MG63 (cell line): ENCODE measurements around the gene FARS2. TPM values are rescaled to one million over a fixed set of nuclear protein-coding genes. Genes with fewer than 3 reads are reported as not detected.

Source experiments
- DNase-seq: peaks from one replicate; pipeline ENCODE4 v3.0.0-alpha.2; 2020
- H3K27me3 ChIP-seq: fragments of 250-450 bp; sonication (Bioruptor Pico); 2 replicates; pipeline ENCODE4 v1.5.1; 2020; ENCODE audit warnings: mild to moderate bottlenecking, moderate library complexity
- H3K36me3 ChIP-seq: fragments of 250-450 bp; sonication (Bioruptor Pico); 2 replicates; pipeline ENCODE4 v1.5.1; 2020; ENCODE audit warnings: mild to moderate bottlenecking, moderate library complexity
- H3K4me3 ChIP-seq: fragments of 250-450 bp; sonication (Bioruptor Pico); 2 replicates; pipeline ENCODE4 v1.5.1; 2020; ENCODE audit warnings: mild to moderate bottlenecking, moderate library complexity
- H3K9me3 ChIP-seq: fragments of 250-450 bp; sonication (Bioruptor Pico); 2 replicates; pipeline ENCODE4 v1.5.1; 2020; ENCODE audit warnings: mild to moderate bottlenecking, moderate library complexity
- total RNA-seq: library from RNA; depleted of rRNA; stranded (reverse); fragments of >200 nt; shearing (Covaris generic); gene quantifications from 2 replicates; pipeline ENCODE4 v1.2.3, GENCODE V29; 2014; ENCODE audit warnings: low replicate concordance

Gene FARS2
- total RNA-seq, 1 experiment from 2014 or later, result 17.3 TPM

DNA sequence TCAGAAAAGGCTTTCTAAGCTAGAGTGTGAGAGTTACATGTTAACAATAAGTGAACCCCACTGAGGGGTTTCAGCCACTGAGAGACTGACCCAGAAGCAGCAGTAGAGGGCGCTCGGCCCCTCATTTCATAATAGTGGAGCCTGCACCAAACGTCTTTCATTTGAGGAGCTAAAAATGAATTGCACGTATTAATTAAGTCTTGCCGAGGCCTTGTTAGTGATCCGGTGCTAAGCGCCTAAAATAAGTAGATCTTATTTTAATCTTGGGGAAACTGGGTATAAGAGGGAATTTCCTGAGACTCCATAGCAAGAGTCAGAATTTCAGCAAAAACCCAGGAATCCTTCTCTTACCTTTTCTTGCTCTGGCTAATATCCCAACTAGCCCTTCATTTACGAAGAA, 209.7 kb downstream of the FARS2 start:
- H3K36me3 ChIP-seq, result no peaks in the 10 kb centered on the region
- no peaks in the 10 kb centered on the region for H3K9me3 ChIP-seq
- DNase-seq, result peak; percentile 32
- H3K27me3 ChIP-seq, result no peaks in the 10 kb centered on the region; the same call in 1 of the 2 replicates
- no peak overlapping the region for H3K4me3 ChIP-seq

DNA sequence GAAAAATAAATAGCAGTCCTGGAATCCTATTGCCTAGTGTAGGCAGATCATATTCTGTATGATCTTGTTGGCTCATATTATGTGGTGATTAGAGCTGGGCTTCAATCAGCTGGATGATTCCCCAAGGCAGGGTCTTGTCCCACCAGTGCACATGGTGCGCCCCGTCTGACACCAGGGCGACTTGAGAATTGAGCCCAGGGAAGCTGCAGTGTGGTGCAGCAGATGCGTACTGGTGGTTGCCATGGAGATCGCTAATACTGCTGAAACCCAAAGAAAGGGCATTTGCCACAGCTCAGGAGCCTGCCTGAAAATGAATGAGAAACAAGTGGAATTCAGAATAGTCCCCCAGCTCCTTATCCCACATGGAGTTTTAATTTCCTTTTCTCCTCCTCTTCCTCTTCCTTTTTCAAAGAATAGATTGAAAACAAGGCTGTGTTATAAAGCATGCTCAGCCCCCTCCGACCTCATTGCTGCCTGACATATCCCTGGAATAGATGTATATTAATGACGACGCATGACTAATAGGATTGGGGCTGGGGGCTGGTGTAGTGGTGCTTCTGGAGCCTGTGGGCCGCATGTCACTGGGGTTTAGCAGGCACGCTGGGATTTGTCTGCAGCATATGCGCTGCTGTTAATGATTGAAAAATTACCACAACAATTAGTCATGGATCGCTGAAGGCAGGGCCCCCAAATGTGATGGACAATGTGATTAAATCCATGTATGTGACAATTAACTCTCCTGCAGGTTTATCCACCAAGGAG, 210.5 kb downstream of the FARS2 start:
- no peaks in the 10 kb centered on the region for H3K36me3 ChIP-seq
- no peak overlapping the region for H3K4me3 ChIP-seq
- H3K9me3 ChIP-seq, result no peaks in the 10 kb centered on the region
- H3K27me3 ChIP-seq, result no peaks in the 10 kb centered on the region; the same call in 1 of the 2 replicates
- no peak for DNase-seq

DNA sequence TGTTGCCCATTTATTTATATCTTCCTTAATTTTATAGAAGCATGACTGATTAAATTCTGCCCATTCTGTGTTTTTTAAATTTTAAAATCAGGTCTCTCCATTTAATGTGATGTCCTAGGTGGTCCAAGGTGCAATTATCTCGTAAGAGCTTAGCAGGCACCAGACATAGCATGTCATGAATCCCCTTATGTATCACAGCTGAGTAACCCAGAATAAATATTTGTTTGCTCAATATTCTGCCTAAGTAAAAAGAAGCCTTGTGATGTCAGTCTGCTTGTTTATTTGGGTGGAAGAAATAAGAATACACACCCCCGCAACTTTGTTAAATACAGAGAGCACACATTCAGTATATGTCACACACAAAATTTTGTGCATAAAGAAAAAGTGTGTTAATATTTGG, 211.3 kb downstream of the FARS2 start:
- H3K36me3 ChIP-seq, result no peaks in the 10 kb centered on the region
- no peaks in the 10 kb centered on the region for H3K9me3 ChIP-seq
- no peak overlapping the region for H3K4me3 ChIP-seq
- no peak for DNase-seq
- no peaks in the 10 kb centered on the region; the same call in 1 of the 2 replicates for H3K27me3 ChIP-seq

DNA sequence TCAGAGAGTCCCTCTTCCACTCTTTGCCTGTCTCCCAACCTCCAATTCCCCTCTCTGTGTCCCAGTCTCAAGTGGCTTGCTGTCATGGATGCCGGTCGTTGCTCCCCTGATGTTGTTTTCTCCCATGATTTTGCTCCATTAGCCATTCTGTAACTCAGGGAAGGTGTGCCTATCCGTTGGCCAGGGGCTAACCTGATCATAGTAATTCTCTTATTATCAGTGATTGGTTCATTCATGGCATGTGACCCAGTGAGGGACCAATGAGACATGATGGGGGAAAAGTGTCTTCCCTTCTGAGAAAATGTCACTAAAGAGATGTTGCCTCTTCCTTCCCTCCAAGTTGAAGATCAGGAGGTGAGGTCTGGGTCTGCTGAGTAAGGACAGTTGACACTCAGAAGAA, 214.5 kb downstream of the FARS2 start:
- H3K36me3 ChIP-seq, result no peaks in the 10 kb centered on the region
- no peaks in the 10 kb centered on the region for H3K9me3 ChIP-seq
- no peaks in the 10 kb centered on the region for H3K27me3 ChIP-seq
- H3K4me3 ChIP-seq, result no peak overlapping the region
- DNase-seq, result no peak

DNA sequence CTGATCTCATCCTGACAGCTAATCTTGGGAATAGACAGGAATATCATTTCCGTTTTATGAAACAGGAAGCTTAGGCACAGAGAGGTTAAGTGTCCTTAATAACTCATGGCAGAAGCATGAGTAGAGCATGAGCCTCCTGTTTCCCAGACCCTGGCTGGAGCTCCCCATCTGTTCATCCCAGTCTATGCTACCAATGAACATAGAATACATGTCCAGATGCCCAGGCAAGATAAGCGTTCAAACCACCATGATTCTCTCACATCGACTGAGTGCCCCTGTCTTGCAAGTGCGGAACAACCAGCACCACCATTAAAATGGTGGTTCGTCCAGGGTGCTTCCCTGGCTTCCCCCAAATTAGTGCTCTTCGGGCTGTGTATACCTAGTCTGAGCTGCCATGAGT, 217.1 kb downstream of the FARS2 start:
- no peaks in the 10 kb centered on the region for H3K36me3 ChIP-seq
- no peak for DNase-seq
- H3K9me3 ChIP-seq, result no peaks in the 10 kb centered on the region
- no peaks in the 10 kb centered on the region for H3K27me3 ChIP-seq
- no peak overlapping the region for H3K4me3 ChIP-seq

DNA sequence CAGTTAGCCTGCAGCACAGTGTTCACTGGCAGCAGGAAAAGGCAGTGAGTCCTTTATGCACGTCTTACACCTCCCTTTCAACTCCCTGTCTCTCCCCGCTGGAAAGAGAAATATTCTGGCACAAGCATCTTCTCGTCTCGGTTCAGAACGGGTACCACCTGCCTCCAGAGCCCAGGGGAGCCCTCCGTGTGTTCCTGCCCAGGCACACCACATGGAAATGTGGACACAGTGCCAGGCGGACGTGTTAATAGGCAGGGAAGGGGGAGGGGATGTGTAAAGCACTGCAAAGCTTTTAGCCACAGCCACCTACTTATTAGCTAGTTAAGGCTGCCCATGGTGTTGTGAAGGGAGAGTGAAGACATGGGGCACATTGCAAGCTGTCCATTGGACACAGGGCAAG, 219.7 kb downstream of the FARS2 start:
- Histone ChIP-seq H3K36me3 (no peaks in the 10 kb centered on the region), H3K9me3 (no peaks in the 10 kb centered on the region), H3K4me3 (no peak overlapping the region), H3K27me3 (no peaks in the 10 kb centered on the region)
- no peak for DNase-seq

DNA sequence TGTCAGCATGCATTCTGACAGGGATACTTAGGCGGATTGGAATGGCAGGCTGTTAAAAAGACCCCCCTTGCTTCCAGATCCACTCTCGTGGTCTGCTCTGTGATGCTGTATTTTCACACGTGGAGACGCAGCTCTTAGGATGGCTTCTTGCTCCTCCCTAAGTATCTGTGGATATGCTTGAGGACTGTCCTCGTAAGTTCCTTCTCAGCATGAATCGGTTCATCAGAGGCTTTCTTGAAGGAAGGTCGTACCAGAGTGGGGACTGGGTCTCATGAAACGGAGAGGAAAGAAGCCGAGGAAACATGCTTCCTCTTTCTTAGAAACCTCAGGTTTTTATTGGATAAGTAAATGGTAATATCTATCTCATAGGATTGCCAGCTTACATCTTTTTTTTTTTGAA, 220.4 kb downstream of the FARS2 start:
- Histone ChIP-seq H3K4me3 (no peak overlapping the region), H3K9me3 (no peaks in the 10 kb centered on the region), H3K36me3 (no peaks in the 10 kb centered on the region), H3K27me3 (no peaks in the 10 kb centered on the region)
- DNase-seq, result no peak

DNA sequence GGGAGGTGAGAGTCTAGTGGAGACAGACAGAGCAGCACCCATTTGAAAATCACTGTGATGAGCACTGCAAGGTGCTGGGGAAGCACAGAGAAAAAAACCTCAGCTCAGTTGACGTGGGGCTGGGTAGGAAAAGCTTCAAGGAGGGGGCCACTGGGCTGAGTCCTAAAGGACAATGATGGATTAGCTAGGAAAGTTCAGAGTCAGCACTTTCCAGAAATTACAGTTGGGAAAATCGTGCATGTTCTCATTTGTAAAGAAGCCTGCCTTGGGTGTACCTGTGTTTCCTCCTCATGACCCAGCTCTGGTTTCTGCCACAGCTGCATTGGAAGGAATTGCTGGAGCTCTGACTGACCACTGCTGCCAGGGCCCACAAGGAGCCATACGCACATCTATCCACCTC, 221.3 kb downstream of the FARS2 start:
- Histone ChIP-seq H3K9me3 (no peaks in the 10 kb centered on the region), H3K4me3 (no peak overlapping the region), H3K27me3 (no peaks in the 10 kb centered on the region), H3K36me3 (no peaks in the 10 kb centered on the region)
- no peak for DNase-seq

DNA sequence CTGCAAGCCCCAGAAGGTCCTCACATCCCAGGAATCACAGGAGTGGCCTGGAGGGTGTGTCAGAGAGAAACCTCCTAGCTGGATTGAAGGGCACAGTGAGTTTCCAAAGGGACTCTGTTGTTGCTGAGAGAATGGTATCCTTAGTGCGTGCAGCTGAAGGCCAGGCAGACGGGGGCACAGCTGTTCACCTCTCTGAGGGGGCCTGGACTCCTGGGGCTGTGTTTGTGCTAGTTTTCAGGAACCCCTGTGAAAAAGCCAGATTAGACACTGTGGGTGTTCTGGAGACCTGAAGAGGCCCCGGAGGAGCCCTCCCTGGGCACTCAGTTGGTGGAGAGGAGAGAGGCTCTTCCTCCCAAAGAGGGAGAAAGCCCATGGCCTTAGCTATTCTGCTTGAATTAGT, 223.4 kb downstream of the FARS2 start:
- Histone ChIP-seq H3K4me3 (no peak overlapping the region), H3K36me3 (no peaks in the 10 kb centered on the region), H3K9me3 (no peaks in the 10 kb centered on the region), H3K27me3 (no peaks in the 10 kb centered on the region)
- DNase-seq, result no peak

DNA sequence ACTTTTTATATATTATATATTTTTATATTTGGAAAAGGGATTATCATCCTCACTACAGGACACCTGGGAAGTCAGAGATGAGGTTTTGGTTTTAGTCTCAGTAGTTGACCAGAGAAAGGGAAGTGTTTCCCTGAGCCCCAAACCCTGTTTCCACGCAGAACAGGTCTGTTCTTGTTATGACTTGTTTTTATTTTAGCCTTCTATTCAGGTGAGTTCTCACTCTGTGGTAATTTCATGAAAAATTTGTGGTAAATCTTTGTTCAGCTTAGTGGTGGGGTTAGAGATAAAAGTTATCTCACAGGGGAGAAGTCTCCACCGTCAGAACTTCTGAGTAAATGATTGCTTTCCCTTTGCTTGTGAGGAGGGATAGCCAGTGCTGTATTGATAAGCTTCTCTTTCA, 224.9 kb downstream of the FARS2 start:
- H3K9me3 ChIP-seq, result no peaks in the 10 kb centered on the region
- no peak overlapping the region for H3K4me3 ChIP-seq
- H3K27me3 ChIP-seq, result no peaks in the 10 kb centered on the region
- no peaks in the 10 kb centered on the region for H3K36me3 ChIP-seq
- no peak for DNase-seq

DNA sequence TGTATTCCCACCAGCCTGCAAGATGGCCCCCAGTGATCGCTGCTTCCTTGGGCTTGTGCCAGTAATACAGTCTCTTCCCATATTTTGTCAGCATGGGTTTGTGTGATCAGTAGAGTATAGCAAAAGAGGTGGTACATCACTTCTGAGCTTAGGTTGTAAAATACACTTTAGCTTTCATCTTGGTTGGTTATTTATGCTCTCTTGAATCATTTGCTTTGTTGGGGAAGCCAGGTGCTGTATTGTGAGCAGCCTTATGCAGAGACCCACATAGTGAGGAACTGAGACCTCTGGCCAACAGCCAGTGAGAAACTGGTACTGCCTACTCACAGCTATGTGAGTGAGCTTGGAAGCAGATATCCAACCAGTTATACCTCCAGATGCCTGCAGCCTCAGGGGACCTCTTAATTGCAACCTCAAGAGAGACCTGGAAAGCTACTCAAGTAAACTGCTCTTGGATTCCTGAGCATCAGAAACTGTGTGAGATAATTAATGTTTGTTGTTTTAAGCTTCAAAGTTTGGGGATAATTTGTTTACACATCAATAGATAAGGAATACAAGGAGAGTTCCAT, 229.3 kb downstream of the FARS2 start:
- Histone ChIP-seq H3K4me3 (no peak overlapping the region), H3K27me3 (no peaks in the 10 kb centered on the region), H3K36me3 (no peaks in the 10 kb centered on the region), H3K9me3 (no peaks in the 10 kb centered on the region; the same call in 1 of the 2 replicates)
- no peak for DNase-seq

DNA sequence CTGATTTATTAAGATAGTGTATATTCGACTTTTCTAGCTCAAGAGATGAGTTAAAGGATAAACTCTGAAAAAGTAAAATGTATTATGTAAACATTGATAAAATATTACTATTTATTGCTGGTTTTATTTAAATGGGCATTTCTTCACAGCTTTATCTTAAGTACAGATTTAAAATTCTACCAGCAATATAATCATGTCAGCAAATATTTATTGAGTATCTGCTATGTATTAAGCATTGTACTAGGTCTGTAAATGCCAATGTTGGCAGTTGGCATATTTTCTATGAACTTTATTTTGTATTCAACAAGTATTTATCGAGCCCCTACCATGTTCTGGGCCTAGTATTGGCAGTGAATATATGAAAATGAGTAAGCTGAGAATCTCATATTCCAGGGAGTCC, 231.0 kb downstream of the FARS2 start:
- Histone ChIP-seq H3K9me3 (no peaks in the 10 kb centered on the region; the same call in 1 of the 2 replicates), H3K4me3 (no peak overlapping the region), H3K36me3 (no peaks in the 10 kb centered on the region), H3K27me3 (no peaks in the 10 kb centered on the region)
- no peak for DNase-seq

DNA sequence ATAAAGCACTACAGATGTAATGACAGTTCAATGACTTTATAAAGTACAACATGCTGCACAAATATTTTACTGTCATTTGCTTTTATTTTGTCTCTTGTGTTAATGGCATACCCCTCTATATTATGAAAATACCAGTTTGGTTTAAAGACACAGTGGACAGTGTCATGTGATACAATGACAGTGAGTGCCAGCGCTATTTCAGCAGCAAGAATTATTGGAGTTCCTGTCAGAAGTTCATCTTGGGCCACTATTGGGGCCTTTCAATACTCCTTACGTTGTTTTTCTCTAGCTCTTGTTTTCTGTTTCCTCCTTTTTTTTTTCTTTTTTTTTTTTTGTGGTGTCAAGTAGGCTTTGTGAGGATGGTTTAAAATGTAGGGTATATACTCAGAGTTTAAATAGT, 232.5 kb downstream of the FARS2 start:
- no peak for DNase-seq
- Histone ChIP-seq H3K36me3 (no peaks in the 10 kb centered on the region), H3K27me3 (no peaks in the 10 kb centered on the region), H3K4me3 (no peak overlapping the region), H3K9me3 (no peaks in the 10 kb centered on the region; the same call in 1 of the 2 replicates)

DNA sequence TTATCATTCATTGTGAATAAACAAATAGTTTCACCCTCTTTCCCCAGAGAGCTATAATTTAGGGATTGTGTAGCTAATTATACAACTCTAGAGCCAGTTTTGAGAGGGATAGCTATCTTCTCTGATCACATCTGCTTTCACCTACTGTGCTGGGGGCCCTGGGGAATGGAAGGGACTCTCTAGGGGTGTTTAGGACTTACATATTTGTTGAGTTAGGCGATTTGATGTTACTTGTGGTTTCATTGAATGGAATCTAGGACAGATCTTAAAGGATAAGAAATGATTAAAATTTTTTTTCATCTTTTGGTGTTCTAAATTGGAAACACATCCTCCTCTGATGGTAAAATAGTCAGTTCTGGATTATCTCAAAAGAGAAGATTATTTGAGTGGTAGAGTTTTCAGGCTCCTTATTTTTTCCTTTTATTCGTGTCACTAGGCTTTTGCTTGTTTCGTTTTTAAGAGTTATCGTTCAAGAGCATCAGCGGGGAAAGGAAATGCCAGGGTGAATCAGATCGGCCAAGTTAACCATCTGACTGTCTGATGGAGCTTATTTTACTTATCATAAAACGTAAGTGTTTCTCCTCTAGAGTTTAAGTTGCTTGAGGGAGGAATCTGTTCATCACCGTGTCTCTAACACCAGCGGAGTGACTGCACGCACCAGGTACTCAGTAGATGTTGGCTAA, 236.7 kb downstream of the FARS2 start:
- Histone ChIP-seq H3K9me3 (no peaks in the 10 kb centered on the region; the same call in 1 of the 2 replicates), H3K4me3 (no peak overlapping the region), H3K36me3 (no peaks in the 10 kb centered on the region; the same call in 1 of the 2 replicates), H3K27me3 (no peaks in the 10 kb centered on the region)
- peak; percentile 5 for DNase-seq

DNA sequence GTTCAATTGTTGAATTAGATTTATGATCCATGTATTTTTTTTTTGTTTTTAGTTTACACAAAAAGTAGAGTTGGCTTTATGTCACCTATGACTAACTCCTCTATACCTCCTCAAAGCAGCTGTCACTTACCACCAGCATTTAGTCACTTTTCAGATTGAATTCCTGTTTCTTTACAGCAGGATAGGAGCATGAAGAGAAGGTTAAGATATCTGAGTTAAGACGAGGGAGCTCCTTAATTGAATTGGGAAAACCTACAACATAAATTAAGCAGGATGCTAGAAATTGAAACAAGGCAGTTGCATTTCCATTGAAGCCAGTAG, 237.2 kb downstream of the FARS2 start:
- Histone ChIP-seq H3K36me3 (no peaks in the 10 kb centered on the region; the same call in 1 of the 2 replicates), H3K27me3 (no peaks in the 10 kb centered on the region), H3K4me3 (no peak overlapping the region), H3K9me3 (no peaks in the 10 kb centered on the region; the same call in 1 of the 2 replicates)
- DNase-seq, result no peak

DNA sequence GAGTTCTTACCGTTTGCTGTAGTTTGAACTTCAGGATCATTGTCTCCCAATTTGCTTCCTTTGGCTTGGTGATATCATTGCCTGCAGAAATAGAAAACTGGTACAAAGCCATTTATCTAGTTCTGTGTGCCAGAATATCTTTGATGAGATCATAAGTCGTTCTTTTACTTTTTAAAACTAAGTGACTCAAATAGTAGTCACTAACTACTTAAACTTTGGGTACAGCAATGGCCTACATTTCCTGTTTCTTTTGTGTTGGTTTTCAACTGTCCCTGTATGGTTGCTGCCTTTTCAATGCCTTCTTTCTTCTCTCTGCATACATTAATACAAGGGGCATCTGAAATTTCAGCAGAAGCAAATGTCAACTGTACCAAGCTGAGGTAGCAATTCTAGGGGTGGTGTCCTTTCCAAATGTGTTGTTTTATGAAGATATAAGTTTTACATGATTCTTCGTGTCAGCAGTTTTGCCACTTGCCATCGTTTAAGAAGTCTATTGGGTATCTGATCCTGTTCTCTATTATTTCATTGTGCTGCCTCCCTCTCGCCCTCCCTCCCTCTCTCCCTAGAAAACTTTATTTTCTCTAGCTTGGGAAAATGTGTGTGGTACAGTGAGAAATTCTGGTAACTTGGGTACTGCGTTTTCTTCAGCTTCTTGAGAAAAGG, 238.5 kb downstream of the FARS2 start:
- Histone ChIP-seq H3K27me3 (no peaks in the 10 kb centered on the region), H3K4me3 (no peak overlapping the region), H3K9me3 (no peaks in the 10 kb centered on the region; the same call in 1 of the 2 replicates), H3K36me3 (no peaks in the 10 kb centered on the region; the same call in 1 of the 2 replicates)
- DNase-seq, result no peak

DNA sequence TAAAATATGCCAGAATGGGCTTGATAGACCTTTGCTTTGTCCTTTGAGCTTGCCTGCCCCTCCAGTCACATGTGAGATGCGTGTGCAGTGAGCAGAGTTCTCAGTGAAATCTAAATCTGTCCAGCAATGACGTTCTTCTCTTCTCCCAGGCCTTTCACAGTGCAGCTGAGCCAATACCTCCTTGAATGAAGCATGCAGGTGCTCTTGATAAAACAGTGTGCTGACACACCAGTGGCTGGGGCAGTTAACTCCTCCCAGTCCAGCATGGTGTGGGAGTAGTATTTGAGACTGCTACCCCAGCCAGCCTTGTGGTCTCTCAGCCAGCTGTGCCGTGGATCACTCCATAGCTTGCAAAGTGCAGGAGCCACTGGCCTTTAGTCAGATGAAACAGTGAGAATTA, 240.5 kb downstream of the FARS2 start:
- no peaks in the 10 kb centered on the region; the same call in none of the 2 replicates for H3K36me3 ChIP-seq
- no peak for DNase-seq
- H3K4me3 ChIP-seq, result no peak overlapping the region
- no peaks in the 10 kb centered on the region for H3K27me3 ChIP-seq
- no peaks in the 10 kb centered on the region for H3K9me3 ChIP-seq
